Vagina (tissue), 2 donors: ENCODE results near the gene RBM26.

Experiments used
- CTCF ChIP-seq, 3 experiments: fragments of 450-650 bp in 2 of 3; fragments of 200-600 bp in 1 of 3; sonication (generic) in 1 of 3; IDR thresholded peaks; one replicate each; pipeline ENCODE4 v1.5.1; 2017 to 2019; ENCODE audit warnings: antibody characterized with exemption in 3 of 3, mild to moderate bottlenecking in 2 of 3, moderate library complexity in 2 of 3
- POLR2A ChIP-seq, 2 donors: fragments of 450-650 bp; IDR thresholded peaks; one replicate each; pipeline ENCODE4 v1.6.1; 2017; ENCODE audit warnings: antibody characterized with exemption in 2 of 2, mild to moderate bottlenecking in 2 of 2, moderate library complexity in 2 of 2

- TF ChIP-seq CTCF (IDR thresholded peaks at IDR 0.05): no peak
- no peak for TF ChIP-seq POLR2A (IDR thresholded peaks at IDR 0.05)
Measured at GRCh38 chr13:79427265-79427664, 21.2 kb upstream of the RBM26 start.
